ENCODE measurements around the gene STING1. TPM values are rescaled to one million over a fixed set of nuclear protein-coding genes. Genes with fewer than 3 reads are reported as not detected.
A peak's percentile ranks its signal among the peaks of the same experiment; 100 is the strongest.

STING1 gene
- polyA plus RNA-seq, 1 donor (not counting 4 experiments of a cell fraction or from before 2014, with no cell fraction given): 25.2 TPM

DNA sequence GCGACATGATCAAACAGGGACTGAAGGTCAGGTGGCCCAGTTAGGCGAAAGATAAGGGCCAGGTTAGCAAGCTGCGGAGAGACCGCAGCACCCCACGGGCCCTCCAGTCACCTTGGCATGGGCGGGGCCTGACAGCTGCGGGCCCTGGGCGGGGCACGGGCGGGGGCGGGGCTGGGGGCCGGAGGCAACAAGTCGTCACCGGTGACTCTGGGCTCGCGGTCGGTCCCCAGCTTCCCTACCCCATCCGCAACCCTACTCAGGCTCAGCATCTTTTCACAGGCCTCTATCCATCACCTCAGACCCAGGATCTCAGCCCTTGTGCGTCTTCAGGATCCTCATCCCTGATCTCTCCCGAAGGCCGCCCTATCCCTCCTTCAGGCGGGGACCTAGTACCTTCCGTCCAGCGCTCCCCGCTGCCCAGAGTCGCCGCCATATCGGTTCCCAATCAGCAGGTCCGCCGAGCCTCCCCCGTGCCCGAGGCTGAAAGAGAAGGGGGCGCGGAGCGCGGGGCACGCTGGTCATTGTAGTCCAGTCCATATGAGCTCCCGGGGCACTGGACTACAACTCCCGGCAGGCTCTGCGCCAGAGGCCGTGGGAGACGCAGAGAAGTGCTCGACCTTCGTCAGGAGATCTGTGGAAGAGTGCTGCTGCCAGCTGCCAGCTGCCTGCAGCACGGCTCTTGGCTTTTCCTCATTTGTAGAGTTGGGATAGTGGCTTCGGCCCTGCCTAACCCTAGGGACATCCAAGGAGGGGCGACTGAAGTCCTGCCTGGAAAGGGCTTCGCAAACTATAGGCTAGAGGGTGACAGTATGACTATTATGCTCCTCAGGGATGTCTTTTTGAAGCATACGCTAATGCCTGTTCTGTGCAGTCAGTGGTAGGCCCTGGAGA, 43.3 kb downstream of the STING1 start, which contains the start of gene DNAJC18:
TSS of gene DNAJC18 (minus strand) at position 513 of the 891 bp plus-strand sequence. CDS start at position 433, 80 bp downstream.
- Histone ChIP-seq H3K27me3 (ENCODE audit: control insufficient read depth, extremely low read depth, insufficient read depth, low read length) (no peaks in the 10 kb centered on the region), H3K4me1 (ENCODE audit: control insufficient read depth, extremely low read depth, insufficient read depth, low read length) (peaks cover 14% of the 10 kb centered on the region), H3K9ac (ENCODE audit: control insufficient read depth, extremely low read depth, insufficient read depth, low read length) (peak within 1 kb of the TSS; percentile 90), H3K4me2 (ENCODE audit: control insufficient read depth, extremely low read depth, insufficient read depth, low read depth, low read length) (peak within 1 kb of the TSS; percentile 73), H3K9me3 (ENCODE audit: control insufficient read depth, low read depth, low read length) (no peaks in the 10 kb centered on the region), H3K27ac (ENCODE audit: control insufficient read depth, insufficient read depth, low read length) (peak within 1 kb of the TSS; percentile 87), H2AFZ (ENCODE audit: control insufficient read depth, low read length) (peak within 1 kb of the TSS; percentile 97), H4K20me1 (ENCODE audit: control insufficient read depth, extremely low read depth, insufficient read depth, low read length) (no peaks in the 10 kb centered on the region), H3K4me3 (ENCODE audit: control insufficient read depth in 2 of 3, extremely low read depth in 1 of 3, insufficient read depth in 2 of 3, low read depth in 1 of 3, low read length in 3 of 3) (peak within 1 kb of the TSS; percentile 58 to 91 (median 84)), H3K79me2 (ENCODE audit: control insufficient read depth, insufficient read depth, low read length) (no peaks in the 10 kb centered on the region), H3K36me3 (ENCODE audit: control insufficient read depth in 2 of 2, extremely low read depth in 1 of 2, insufficient read depth in 2 of 2, low read length in 2 of 2) (no peaks in the 10 kb centered on the region), H3K9me1 (ENCODE audit: control insufficient read depth, extremely low read depth, insufficient read depth, low read length) (no peaks in the 10 kb centered on the region)
- DNase-seq (ENCODE audit: low read depth, low spot score) (no peak), FAIRE-seq (peak; percentile 13)
- dilution Hi-C loops (cut with MboI; ENCODE audit: extremely low pct_ligation_motif_present, low sequenced_read_pairs): no loop called here
- no peak for TF ChIP-seq EZH2 (IDR thresholded peaks at IDR 0.05; ENCODE audit: low read length)
- TF ChIP-seq, protein P1, sequence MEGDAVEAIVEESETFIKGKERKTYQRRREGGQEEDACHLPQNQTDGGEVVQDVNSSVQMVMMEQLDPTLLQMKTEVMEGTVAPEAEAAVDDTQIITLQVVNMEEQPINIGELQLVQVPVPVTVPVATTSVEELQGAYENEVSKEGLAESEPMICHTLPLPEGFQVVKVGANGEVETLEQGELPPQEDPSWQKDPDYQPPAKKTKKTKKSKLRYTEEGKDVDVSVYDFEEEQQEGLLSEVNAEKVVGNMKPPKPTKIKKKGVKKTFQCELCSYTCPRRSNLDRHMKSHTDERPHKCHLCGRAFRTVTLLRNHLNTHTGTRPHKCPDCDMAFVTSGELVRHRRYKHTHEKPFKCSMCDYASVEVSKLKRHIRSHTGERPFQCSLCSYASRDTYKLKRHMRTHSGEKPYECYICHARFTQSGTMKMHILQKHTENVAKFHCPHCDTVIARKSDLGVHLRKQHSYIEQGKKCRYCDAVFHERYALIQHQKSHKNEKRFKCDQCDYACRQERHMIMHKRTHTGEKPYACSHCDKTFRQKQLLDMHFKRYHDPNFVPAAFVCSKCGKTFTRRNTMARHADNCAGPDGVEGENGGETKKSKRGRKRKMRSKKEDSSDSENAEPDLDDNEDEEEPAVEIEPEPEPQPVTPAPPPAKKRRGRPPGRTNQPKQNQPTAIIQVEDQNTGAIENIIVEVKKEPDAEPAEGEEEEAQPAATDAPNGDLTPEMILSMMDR (optimal IDR thresholded peaks at IDR 0.05 in 1 of 3, IDR thresholded peaks at IDR 0.05 in 1 of 3, conservative IDR thresholded peaks at IDR 0.05 in 1 of 3; ENCODE audit: extremely low read depth in 1 of 3, insufficient read depth in 2 of 3, low read length in 3 of 3): no peak

DNA sequence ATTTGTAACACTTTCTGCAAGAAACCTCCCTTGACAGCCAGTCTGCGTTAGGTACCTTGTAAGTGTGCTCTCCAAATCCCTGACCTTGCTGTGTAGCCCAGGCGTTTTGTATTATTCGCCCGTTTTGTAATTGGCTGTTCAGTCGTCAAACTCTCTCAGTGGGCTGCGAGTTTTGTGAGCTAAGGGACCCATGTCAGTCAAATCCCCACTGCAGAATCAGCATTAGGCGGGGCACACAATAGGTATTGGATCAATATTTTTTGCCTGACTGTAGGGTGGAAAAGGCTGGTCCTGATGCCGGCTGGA, 43.9 kb downstream of the STING1 start:
- dilution Hi-C loops (cut with MboI; ENCODE audit: extremely low pct_ligation_motif_present, low sequenced_read_pairs): no loop called here
- Histone ChIP-seq H3K9me3 (ENCODE audit: control insufficient read depth, low read depth, low read length) (no peaks in the 10 kb centered on the region), H4K20me1 (ENCODE audit: control insufficient read depth, extremely low read depth, insufficient read depth, low read length) (no peaks in the 10 kb centered on the region), H3K9me1 (ENCODE audit: control insufficient read depth, extremely low read depth, insufficient read depth, low read length) (no peaks in the 10 kb centered on the region), H3K4me3 (ENCODE audit: control insufficient read depth in 2 of 3, extremely low read depth in 1 of 3, insufficient read depth in 2 of 3, low read depth in 1 of 3, low read length in 3 of 3) (peak overlapping the region in 2 of 3 experiments; percentile 58 to 91), H3K9ac (ENCODE audit: control insufficient read depth, extremely low read depth, insufficient read depth, low read length) (peak overlapping the region; percentile 90), H2AFZ (ENCODE audit: control insufficient read depth, low read length) (peak overlapping the region; percentile 51), H3K4me1 (ENCODE audit: control insufficient read depth, extremely low read depth, insufficient read depth, low read length) (peaks cover 8% of the 10 kb centered on the region), H3K36me3 (ENCODE audit: control insufficient read depth in 2 of 2, extremely low read depth in 1 of 2, insufficient read depth in 2 of 2, low read length in 2 of 2) (no peaks in the 10 kb centered on the region), H3K4me2 (ENCODE audit: control insufficient read depth, extremely low read depth, insufficient read depth, low read depth, low read length) (peak overlapping the region; percentile 73), H3K79me2 (ENCODE audit: control insufficient read depth, insufficient read depth, low read length) (no peaks in the 10 kb centered on the region), H3K27ac (ENCODE audit: control insufficient read depth, insufficient read depth, low read length) (no peak overlapping the region), H3K27me3 (ENCODE audit: control insufficient read depth, extremely low read depth, insufficient read depth, low read length) (no peaks in the 10 kb centered on the region)
- DNase-seq (ENCODE audit: low read depth, low spot score) (no peak), FAIRE-seq (no peak)
- TF ChIP-seq, protein P1 (optimal IDR thresholded peaks at IDR 0.05 in 1 of 3, IDR thresholded peaks at IDR 0.05 in 1 of 3, conservative IDR thresholded peaks at IDR 0.05 in 1 of 3; ENCODE audit: extremely low read depth in 1 of 3, insufficient read depth in 2 of 3, low read length in 3 of 3): no peak
- no peak for TF ChIP-seq EZH2 (IDR thresholded peaks at IDR 0.05; ENCODE audit: low read length)
